GM10266 (cell line): ENCODE measurements around the gene HES3.

Experiments used
- DNase-seq: peaks from one replicate; pipeline ENCODE4 v3.0.0; 2012; ENCODE audit errors: extremely low spot score
- TF ChIP-seq, protein P1 (sequence below): IDR thresholded peaks from 2 replicates; pipeline ENCODE4 v1.5.1; 2012; ENCODE audit warnings: mild to moderate bottlenecking, low read depth; ENCODE audit not compliant: control insufficient read depth, insufficient read depth; ENCODE audit errors: missing control alignments

Gene HES3

DNA sequence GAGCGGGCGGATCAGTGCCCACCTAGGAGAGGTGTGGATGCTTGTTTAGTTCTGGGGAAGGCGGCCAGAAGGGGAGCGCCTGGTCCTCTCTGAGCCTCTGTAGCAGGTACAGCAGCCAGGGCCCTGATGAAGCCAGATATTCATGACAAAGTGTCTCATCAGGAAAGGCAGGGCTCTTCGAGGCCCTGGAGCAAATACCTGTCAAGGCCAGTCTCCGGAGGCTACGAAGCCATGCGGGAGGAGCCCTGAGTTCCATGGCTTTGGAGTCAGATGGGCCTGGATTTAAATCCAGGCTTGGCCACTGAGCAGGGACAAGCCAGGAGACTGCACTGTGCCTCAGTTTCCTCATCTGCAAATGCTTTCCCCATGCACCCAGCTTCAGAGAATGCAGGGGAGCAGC, 42.3 kb downstream of the HES3 start:
- no peak for DNase-seq
- TF ChIP-seq, protein P1, sequence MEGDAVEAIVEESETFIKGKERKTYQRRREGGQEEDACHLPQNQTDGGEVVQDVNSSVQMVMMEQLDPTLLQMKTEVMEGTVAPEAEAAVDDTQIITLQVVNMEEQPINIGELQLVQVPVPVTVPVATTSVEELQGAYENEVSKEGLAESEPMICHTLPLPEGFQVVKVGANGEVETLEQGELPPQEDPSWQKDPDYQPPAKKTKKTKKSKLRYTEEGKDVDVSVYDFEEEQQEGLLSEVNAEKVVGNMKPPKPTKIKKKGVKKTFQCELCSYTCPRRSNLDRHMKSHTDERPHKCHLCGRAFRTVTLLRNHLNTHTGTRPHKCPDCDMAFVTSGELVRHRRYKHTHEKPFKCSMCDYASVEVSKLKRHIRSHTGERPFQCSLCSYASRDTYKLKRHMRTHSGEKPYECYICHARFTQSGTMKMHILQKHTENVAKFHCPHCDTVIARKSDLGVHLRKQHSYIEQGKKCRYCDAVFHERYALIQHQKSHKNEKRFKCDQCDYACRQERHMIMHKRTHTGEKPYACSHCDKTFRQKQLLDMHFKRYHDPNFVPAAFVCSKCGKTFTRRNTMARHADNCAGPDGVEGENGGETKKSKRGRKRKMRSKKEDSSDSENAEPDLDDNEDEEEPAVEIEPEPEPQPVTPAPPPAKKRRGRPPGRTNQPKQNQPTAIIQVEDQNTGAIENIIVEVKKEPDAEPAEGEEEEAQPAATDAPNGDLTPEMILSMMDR, result no peak

DNA sequence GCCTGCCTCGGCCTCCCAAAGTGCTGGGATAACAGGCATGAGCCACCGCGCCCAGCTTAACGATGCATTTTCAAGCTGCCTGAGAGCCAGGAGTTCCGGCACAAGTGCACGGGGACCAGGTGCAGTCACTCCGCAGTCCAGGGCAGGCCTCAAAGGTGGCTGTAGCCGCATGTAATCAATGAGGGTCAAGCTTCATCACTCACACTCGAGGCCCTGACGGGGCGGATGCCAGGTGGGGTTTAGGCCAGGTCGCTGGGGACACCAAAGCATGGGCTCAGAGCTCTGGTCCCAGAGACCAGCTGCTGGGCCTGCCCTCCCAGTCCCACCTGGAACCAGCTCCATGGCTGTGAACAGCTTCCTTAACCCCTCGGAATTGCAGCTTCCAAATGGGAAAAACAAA, 43.0 kb downstream of the HES3 start:
- TF ChIP-seq, protein P1, result no peak
- no peak for DNase-seq

DNA sequence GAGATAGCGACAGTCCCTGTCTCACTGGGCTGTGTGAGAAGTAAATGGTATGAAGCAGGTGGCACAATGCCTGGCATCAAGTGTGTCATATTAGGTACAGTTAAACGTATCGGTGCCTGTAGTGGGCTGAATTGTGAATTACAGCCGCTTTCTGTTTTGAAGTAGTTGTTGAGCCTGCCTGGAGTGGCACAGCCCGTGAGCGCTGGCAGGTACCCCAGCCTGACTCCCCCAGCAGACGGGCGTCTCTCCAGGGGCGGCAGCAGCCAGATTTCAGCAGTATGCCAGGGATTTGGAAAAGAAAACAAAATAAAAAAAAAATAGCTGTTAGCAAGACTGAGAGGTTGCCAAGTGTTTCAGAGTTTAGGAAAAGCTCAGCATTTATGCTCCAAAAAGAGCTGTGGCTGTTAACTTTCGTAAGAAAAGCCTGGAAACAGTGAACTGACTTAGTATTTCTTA, 43.5 kb downstream of the HES3 start:
- TF ChIP-seq, protein P1, result no peak
- no peak for DNase-seq

DNA sequence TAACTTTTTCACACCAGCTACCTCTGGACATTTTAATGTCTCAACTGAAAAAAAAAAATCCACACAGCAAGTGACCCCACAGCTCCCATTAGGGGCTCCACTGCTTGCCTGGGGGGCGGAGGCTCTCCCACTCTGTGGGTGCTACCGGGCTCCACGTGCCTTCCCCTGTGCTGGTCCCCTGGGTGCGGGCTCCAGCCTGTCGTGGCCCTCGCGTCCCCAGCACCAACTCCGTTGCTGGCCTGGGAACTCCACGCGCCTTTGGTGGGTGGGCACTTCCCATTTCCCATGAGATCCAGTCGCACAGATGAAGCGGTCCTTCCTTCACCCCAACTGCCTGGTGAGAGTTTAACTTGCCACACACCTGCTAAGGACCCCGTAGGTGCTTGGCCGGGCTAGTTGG, 44.0 kb downstream of the HES3 start:
- TF ChIP-seq, protein P1, result no peak
- DNase-seq, result no peak

DNA sequence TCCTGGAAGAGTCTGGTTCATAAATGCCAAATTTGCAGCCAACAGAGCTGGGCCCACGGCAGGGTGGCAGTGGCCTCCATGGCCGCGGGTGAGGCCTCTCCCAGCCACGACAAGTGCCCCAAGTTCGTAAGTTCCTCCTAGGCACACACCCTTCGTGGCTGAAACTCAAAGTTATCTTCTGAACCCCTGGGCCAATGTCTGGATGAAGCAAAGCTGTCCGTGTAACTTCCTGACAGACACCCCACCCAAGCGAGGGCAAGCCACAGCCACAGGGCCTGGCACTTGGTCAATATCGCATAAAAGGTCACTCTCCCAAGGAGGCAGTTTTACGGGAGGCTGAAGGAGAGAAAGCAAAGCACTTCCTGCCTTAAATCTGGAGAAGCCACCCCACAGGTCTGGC, 44.7 kb downstream of the HES3 start:
- DNase-seq, result no peak
- TF ChIP-seq, protein P1, result no peak

DNA sequence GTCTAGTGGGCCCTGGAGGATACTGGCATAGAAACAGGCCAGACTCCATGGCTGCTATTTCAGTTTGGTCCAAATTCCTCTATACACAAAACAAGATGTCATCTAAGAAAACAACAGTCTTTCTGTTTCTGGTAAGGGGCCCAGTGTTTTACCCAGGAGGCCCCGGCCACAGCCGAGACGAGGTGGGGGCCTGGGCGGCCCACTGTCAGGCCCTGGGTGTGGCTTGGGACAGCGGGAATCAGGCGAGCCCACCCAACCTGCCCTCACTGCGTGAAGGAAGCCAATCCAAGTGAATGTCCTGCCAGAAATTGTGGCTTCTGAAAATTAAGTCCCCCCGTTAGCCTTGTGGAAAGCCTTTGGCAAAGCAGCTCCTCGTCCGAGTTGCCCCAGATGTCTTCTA, 48.1 kb downstream of the HES3 start:
- no peak for DNase-seq
- TF ChIP-seq, protein P1, result no peak

DNA sequence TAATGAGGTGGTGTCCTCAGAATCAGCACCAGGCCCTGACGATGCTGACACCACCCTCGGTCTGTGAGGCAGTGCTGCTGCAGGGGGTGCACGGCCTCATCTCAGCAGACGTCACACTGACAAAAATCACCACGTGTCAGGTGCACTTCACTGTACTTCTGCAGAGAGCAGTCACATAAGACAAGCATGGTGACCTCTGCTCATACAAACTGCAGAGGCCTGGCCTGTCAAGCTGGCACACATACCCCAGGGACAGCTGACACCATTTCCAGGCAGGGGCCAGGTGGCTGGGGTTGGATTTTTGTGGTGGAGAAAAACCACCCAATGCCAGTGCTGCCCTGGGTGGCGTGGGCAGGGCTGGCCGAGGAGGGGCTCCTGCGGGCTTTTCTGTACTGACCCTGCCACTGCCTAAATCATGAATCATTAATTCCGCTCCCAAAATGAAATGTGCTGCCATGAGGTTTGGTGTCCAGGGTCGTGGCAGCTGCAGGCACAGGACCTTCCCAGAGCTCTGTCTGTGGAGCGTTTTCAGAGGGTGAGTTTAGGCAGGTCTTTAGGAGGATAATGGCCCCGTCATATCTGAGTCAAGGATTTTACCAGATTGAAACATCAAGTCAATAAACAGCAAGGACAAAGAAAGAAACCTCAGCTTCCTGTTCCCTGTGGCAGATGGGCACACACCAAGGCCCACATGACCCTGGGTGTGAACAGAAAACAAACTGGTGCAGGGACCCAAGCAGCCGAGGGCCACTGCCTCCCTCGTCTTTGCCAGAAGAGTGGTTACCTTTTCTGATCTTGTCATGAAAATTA, 50.3 kb downstream of the HES3 start:
- TF ChIP-seq, protein P1, result no peak
- no peak for DNase-seq
